Measurements from ENCODE around the gene KRAS.

DNA sequence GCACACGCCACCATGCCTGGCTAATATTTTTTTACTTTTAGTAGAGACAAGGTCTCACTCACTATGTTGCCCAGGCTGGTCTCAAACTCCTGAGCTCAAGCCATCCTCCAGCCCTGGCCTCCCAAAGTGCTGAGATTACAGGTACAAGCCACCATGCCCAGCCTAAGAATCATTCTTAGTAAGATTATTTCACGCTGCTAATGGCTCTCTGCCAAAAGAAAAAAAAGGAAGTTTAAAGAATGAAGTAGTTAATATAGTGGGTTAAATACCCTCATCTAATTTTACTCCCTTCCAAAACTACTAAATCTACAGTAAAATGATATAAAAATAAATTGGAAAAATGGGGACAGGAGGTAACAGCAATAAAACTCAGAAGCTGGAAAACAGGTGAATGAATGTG, 53.1 kb downstream of the KRAS start:
- no peak for TF ChIP-seq POLR2A (IDR thresholded peaks at IDR 0.05)
- TF ChIP-seq, protein P1, sequence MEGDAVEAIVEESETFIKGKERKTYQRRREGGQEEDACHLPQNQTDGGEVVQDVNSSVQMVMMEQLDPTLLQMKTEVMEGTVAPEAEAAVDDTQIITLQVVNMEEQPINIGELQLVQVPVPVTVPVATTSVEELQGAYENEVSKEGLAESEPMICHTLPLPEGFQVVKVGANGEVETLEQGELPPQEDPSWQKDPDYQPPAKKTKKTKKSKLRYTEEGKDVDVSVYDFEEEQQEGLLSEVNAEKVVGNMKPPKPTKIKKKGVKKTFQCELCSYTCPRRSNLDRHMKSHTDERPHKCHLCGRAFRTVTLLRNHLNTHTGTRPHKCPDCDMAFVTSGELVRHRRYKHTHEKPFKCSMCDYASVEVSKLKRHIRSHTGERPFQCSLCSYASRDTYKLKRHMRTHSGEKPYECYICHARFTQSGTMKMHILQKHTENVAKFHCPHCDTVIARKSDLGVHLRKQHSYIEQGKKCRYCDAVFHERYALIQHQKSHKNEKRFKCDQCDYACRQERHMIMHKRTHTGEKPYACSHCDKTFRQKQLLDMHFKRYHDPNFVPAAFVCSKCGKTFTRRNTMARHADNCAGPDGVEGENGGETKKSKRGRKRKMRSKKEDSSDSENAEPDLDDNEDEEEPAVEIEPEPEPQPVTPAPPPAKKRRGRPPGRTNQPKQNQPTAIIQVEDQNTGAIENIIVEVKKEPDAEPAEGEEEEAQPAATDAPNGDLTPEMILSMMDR (IDR thresholded peaks at IDR 0.05) = no peak
- no peak for TF ChIP-seq POLR2AphosphoS5 (IDR thresholded peaks at IDR 0.05; ENCODE audit: insufficient read depth in 1 of 2, low read depth in 1 of 2)
